IMR-90 (cell line): Measurements from ENCODE around the gene DDT.

Experiments used
- CEBPB ChIP-seq: IDR thresholded peaks from 2 replicates; pipeline ENCODE4 v1.6.1; 2012; ENCODE audit warnings: low read depth, low read length, improper control_type of control experiment
- CTCF ChIP-seq: conservative IDR thresholded peaks from 2 replicates; pipeline ENCODE4 v1.5.1; 2012; ENCODE audit warnings: mild to moderate bottlenecking, low read depth, low read length, improper control_type of control experiment
- MAFK ChIP-seq: IDR thresholded peaks from 2 replicates; pipeline ENCODE4 v1.6.1; 2012; ENCODE audit warnings: low read depth, low read length, improper control_type of control experiment
- POLR2A ChIP-seq: IDR thresholded peaks from 2 replicates; pipeline ENCODE4 v1.6.1; 2012; ENCODE audit warnings: mild to moderate bottlenecking, low read depth, low read length
- RAD21 ChIP-seq: IDR thresholded peaks from 2 replicates; pipeline ENCODE4 v1.6.1; 2012; ENCODE audit warnings: low read length, improper control_type of control experiment
- RFX5 ChIP-seq: IDR thresholded peaks from 2 replicates; pipeline ENCODE4 v1.8.0; 2012; ENCODE audit warnings: low read depth, mild to moderate bottlenecking, low read length, moderate library complexity
- SMC3 ChIP-seq: fragments of 150-350 bp; IDR thresholded peaks from 2 replicates; pipeline ENCODE4 v1.6.1; 2016; ENCODE audit warnings: low read depth, mild to moderate bottlenecking, antibody characterized with exemption, low read length, moderate library complexity
- TF ChIP-seq, protein P1 (sequence below): fragments of 150-350 bp; IDR thresholded peaks from 2 replicates; pipeline ENCODE4 v1.6.1; 2016; ENCODE audit warnings: low read depth, mild to moderate bottlenecking, low read length, moderate library complexity, borderline replicate concordance

- TF ChIP-seq CEBPB (no peak), MAFK (no peak), CTCF (no peak), POLR2A (no peak), SMC3 (no peak), RAD21 (no peak), RFX5 (no peak)
- TF ChIP-seq, protein P1, sequence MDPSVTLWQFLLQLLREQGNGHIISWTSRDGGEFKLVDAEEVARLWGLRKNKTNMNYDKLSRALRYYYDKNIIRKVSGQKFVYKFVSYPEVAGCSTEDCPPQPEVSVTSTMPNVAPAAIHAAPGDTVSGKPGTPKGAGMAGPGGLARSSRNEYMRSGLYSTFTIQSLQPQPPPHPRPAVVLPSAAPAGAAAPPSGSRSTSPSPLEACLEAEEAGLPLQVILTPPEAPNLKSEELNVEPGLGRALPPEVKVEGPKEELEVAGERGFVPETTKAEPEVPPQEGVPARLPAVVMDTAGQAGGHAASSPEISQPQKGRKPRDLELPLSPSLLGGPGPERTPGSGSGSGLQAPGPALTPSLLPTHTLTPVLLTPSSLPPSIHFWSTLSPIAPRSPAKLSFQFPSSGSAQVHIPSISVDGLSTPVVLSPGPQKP: no peak
Measured at GRCh38 chr22:23939017-23939357, 35.3 kb downstream of the DDT start.
